H1 (cell line): ENCODE results near the gene USP7. TPM values are rescaled to one million over a fixed set of nuclear protein-coding genes. Genes with fewer than 3 reads are reported as not detected.

Source experiments
- CTCF ChIA-PET: fragments of 300-600 bp; sonication (Branson Sonifier 250); formaldehyde crosslinking; loops from one replicate; lab custom pipeline; 2021; ENCODE audit not compliant: partially characterized antibody; lab: Charles Lee
- POLR2A ChIA-PET: fragments of 300-600 bp; sonication (Branson Sonifier 250); formaldehyde crosslinking; loops from one replicate; lab custom pipeline; 2021; ENCODE audit warnings: inconsistent platforms; ENCODE audit not compliant: partially characterized antibody; lab: Charles Lee
- DNase-seq, 2 experiments: peaks; one replicate each; pipeline versions ENCODE4 v3.0.0 to v3.0.0-alpha.2; 2010 to 2022; ENCODE audit warnings: low spot score in 2 of 2, low read depth in 1 of 2, mixed read lengths in 1 of 2
- FAIRE-seq: peaks from 2 replicates; lab custom pipeline; 2011; peaks lifted over from hg19 to GRCh38; lab: Jason Lieb, UNC
- H2AFZ ChIP-seq: 2 replicates; pipeline ENCODE4 v1.8.1; 2012; ENCODE audit warnings: low read length, inconsistent platforms
- H2AK5ac ChIP-seq: 2 replicates; pipeline ENCODE4 v1.6.1; 2013; ENCODE audit warnings: low read depth, low read length
- H2BK120ac ChIP-seq: replicated peaks from 2 replicates; pipeline ENCODE3; 2013; ENCODE audit warnings: low read depth, low read length, inconsistent platforms
- H2BK12ac ChIP-seq: 2 replicates; pipeline ENCODE4 v1.6.1; 2013; ENCODE audit warnings: low read depth, low read length
- H2BK15ac ChIP-seq: 2 replicates; pipeline ENCODE4 v1.6.1; 2013; ENCODE audit warnings: low read length
- H2BK20ac ChIP-seq: 2 replicates; pipeline ENCODE4 v1.6.1; 2013; ENCODE audit warnings: low read length
- H2BK5ac ChIP-seq: 2 replicates; pipeline ENCODE4 v1.6.1; 2013; ENCODE audit warnings: low read depth, low read length
- H3K14ac ChIP-seq: 2 replicates; pipeline ENCODE4 v1.6.1; 2013; ENCODE audit warnings: inconsistent platforms; ENCODE audit not compliant: insufficient read length
- H3K18ac ChIP-seq: 2 replicates; pipeline ENCODE4 v1.6.1; 2013; ENCODE audit warnings: low read length; ENCODE audit errors: extremely low read depth
- H3K23ac ChIP-seq: 2 replicates; pipeline ENCODE4 v1.6.1; 2013; ENCODE audit warnings: inconsistent platforms; ENCODE audit not compliant: insufficient read length
- H3K23me2 ChIP-seq: 2 replicates; pipeline ENCODE4 v1.6.1; 2013; ENCODE audit warnings: low read depth, low read length
- H3K27ac ChIP-seq: 2 replicates; pipeline ENCODE4 v1.6.1; 2011; ENCODE audit warnings: low read depth, low read length, inconsistent platforms
- H3K27me3 ChIP-seq, 4 experiments: replicated peaks in 1 of 4; 1 replicate in 1 of 4; 2 replicates in 3 of 4; pipeline versions ENCODE4 v1.6.1 to v1.8.1; 2011 to 2013; ENCODE audit warnings: low read length in 3 of 4, mild to moderate bottlenecking in 3 of 4, inconsistent platforms in 2 of 4, mixed read lengths in 2 of 4, moderate library complexity in 1 of 4; ENCODE audit not compliant: control insufficient read depth in 3 of 4, insufficient read depth in 3 of 4; ENCODE audit errors: extremely low read depth in 1 of 4
- H3K36me3 ChIP-seq, 4 experiments: 2 replicates each; pipeline versions ENCODE4 v1.6.1 to v1.8.1; 2011 to 2013; ENCODE audit warnings: mild to moderate bottlenecking in 4 of 4, low read length in 3 of 4, moderate library complexity in 2 of 4, control low read depth in 1 of 4, inconsistent platforms in 1 of 4; ENCODE audit not compliant: insufficient read depth in 4 of 4, control insufficient read depth in 2 of 4
- H3K4ac ChIP-seq: replicated peaks from 2 replicates; pipeline ENCODE3; 2013; ENCODE audit warnings: low read length, low read depth, mixed read lengths, inconsistent platforms; ENCODE audit not compliant: insufficient read length
- H3K4me1 ChIP-seq, 4 experiments: replicated peaks in 1 of 4; 1 replicate in 1 of 4; 2 replicates in 3 of 4; pipeline versions ENCODE4 v1.6.1 to v1.8.1; 2011 to 2013; ENCODE audit warnings: low read length in 3 of 4, inconsistent platforms in 2 of 4, mixed read lengths in 1 of 4; ENCODE audit not compliant: insufficient read depth in 4 of 4, control insufficient read depth in 3 of 4
- H3K4me2 ChIP-seq, 2 experiments: 2 replicates each; pipeline versions ENCODE4 v1.6.1 to v1.8.1; 2011 to 2013; ENCODE audit warnings: low read depth in 2 of 2, low read length in 2 of 2, control low read depth in 1 of 2, inconsistent platforms in 1 of 2, mild to moderate bottlenecking in 1 of 2; ENCODE audit not compliant: insufficient read depth in 1 of 2
- H3K4me3 ChIP-seq, 4 experiments: fragments of 200-600, 300-600 bp in 1 of 4; sonication (generic), shearing (Covaris generic), sonication (Bioruptor Twin) in 1 of 4; 2 replicates each; pipeline versions ENCODE4 v1.5.1 to v1.8.1; 2011 to 2016; ENCODE audit warnings: low read length in 4 of 4, low read depth in 3 of 4, control low read depth in 2 of 4, inconsistent platforms in 2 of 4, mild to moderate bottlenecking in 2 of 4, mixed read lengths in 1 of 4, moderate library complexity in 1 of 4; ENCODE audit not compliant: insufficient read depth in 2 of 4; ENCODE audit errors: extremely low read depth in 1 of 4
- H3K56ac ChIP-seq: replicated peaks from 2 replicates; pipeline ENCODE3; 2013; ENCODE audit warnings: low read depth, mild to moderate bottlenecking, mixed read lengths, low read length, inconsistent platforms; ENCODE audit not compliant: insufficient read length
- H3K79me1 ChIP-seq: 2 replicates; pipeline ENCODE4 v1.6.1; 2013; ENCODE audit warnings: low read depth, low read length, control low read depth
- H3K79me2 ChIP-seq, 2 experiments: 2 replicates each; pipeline versions ENCODE4 v1.6.1 to v1.8.1; 2012 to 2013; ENCODE audit warnings: low read length in 2 of 2, mild to moderate bottlenecking in 2 of 2, inconsistent platforms in 1 of 2; ENCODE audit not compliant: insufficient read depth in 2 of 2, control insufficient read depth in 1 of 2
- H3K9ac ChIP-seq, 4 experiments: replicated peaks in 1 of 4; 1 replicate in 1 of 4; 2 replicates in 3 of 4; pipeline versions ENCODE4 v1.6.1 to v1.8.1; 2011 to 2013; ENCODE audit warnings: low read depth in 3 of 4, low read length in 3 of 4, control low read depth in 2 of 4, mild to moderate bottlenecking in 2 of 4, moderate library complexity in 2 of 4, inconsistent platforms in 1 of 4; ENCODE audit errors: extremely low read depth in 1 of 4
- H3K9me3 ChIP-seq, 2 experiments: 2 replicates each; pipeline versions ENCODE4 v1.6.1 to v1.8.1; 2012 to 2013; ENCODE audit warnings: mild to moderate bottlenecking in 2 of 2, moderate library complexity in 2 of 2, control low read depth in 1 of 2, inconsistent platforms in 1 of 2, low read depth in 1 of 2, low read length in 1 of 2, mixed read lengths in 1 of 2; ENCODE audit not compliant: insufficient read depth in 2 of 2
- H4K20me1 ChIP-seq, 2 experiments: replicated peaks in 1 of 2; 2 replicates each; pipeline versions ENCODE3 to v1.8.1; 2011 to 2013; ENCODE audit warnings: inconsistent platforms in 2 of 2, low read length in 2 of 2, mild to moderate bottlenecking in 1 of 2; ENCODE audit not compliant: insufficient read depth in 2 of 2, control insufficient read depth in 1 of 2
- H4K5ac ChIP-seq: 2 replicates; pipeline ENCODE4 v1.6.1; 2013; ENCODE audit warnings: low read length, low read depth, mixed read lengths, inconsistent platforms; ENCODE audit not compliant: insufficient read length
- H4K8ac ChIP-seq: 2 replicates; pipeline ENCODE4 v1.8.0; 2013; ENCODE audit warnings: mild to moderate bottlenecking, moderate library complexity, low read length, inconsistent platforms; ENCODE audit not compliant: insufficient read depth; ENCODE audit errors: extremely low read depth
- H4K91ac ChIP-seq: replicated peaks from 2 replicates; pipeline ENCODE3; 2013; ENCODE audit warnings: low read length, mixed read lengths, inconsistent platforms; ENCODE audit not compliant: insufficient read length
- CHD2 ChIP-seq: IDR thresholded peaks from 2 replicates; pipeline ENCODE4 v1.6.1; 2012; ENCODE audit warnings: low read length, improper control_type of control experiment
- CTCF ChIP-seq, 3 experiments: IDR thresholded peaks; 1 replicate in 2 of 3; 2 replicates in 1 of 3; pipeline versions ENCODE4 v1.5.1 to v1.6.1; 2011; ENCODE audit warnings: low read length in 3 of 3, mild to moderate bottlenecking in 3 of 3, inconsistent platforms in 2 of 3, low read depth in 1 of 3, moderate library complexity in 1 of 3; ENCODE audit not compliant: insufficient read depth in 1 of 3; ENCODE audit errors: control extremely low read depth in 1 of 3
- JUN ChIP-seq: IDR thresholded peaks from 2 replicates; pipeline ENCODE4 v1.6.1; 2011; ENCODE audit warnings: low read depth, mild to moderate bottlenecking, improper control_type of control experiment, low read length
- MAX ChIP-seq: IDR thresholded peaks from 2 replicates; pipeline ENCODE4 v1.6.1; 2012; ENCODE audit warnings: inconsistent platforms
- RBBP5 ChIP-seq: IDR thresholded peaks from 2 replicates; pipeline ENCODE4 v1.7.1; 2012; ENCODE audit warnings: low read depth, mild to moderate bottlenecking, inconsistent platforms, low read length, moderate library complexity, borderline replicate concordance
- RNF2 ChIP-seq: fragments of 200-900, 300-1000 bp; sonication (generic); IDR thresholded peaks from 2 replicates; pipeline ENCODE4 v1.7.1; 2016; ENCODE audit warnings: borderline replicate concordance, low read depth, mild to moderate bottlenecking, antibody characterized with exemption, low read length; ENCODE audit not compliant: poor library complexity, severe bottlenecking; ENCODE audit errors: missing control alignments
- SIN3A ChIP-seq, 2 experiments: IDR thresholded peaks in 1 of 2; conservative IDR thresholded peaks in 1 of 2; 2 replicates each; pipeline ENCODE4 v1.6.1; 2011 to 2012; ENCODE audit warnings: low read length in 2 of 2, improper control_type of control experiment in 1 of 2, low read depth in 1 of 2, mild to moderate bottlenecking in 1 of 2
- SP4 ChIP-seq: IDR thresholded peaks from 2 replicates; pipeline ENCODE4 v1.6.1; 2012; ENCODE audit warnings: low read length, inconsistent platforms
- USF2 ChIP-seq: IDR thresholded peaks from 2 replicates; pipeline ENCODE4 v1.6.1; 2011; ENCODE audit warnings: low read length, improper control_type of control experiment
- WGBS, 2 experiments: shearing (Covaris generic) in 1 of 2; methylation state at CpG; one replicate each; pipeline versions ENCODE4 v1.1.6 to v1.1.7; 2013 to 2015; ENCODE audit warnings: low lambda C conversion rate in 2 of 2, mixed read lengths in 2 of 2, inconsistent platforms in 1 of 2, low coverage in 1 of 2, missing lambda C conversion rate in 1 of 2; ENCODE audit not compliant: insufficient replicate concordance in 2 of 2, insufficient coverage in 1 of 2, insufficient read length in 1 of 2; ENCODE audit errors: extremely low coverage in 1 of 2, missing lambda C conversion rate in 1 of 2; 5-methylcytosine and 5-hydroxymethylcytosine counted together
- polyA plus RNA-seq, 7 experiments: library from polyadenylated mRNA; depleted of rRNA in 3 of 7; stranded (reverse) in 5 of 7; unstranded in 2 of 7; fragments of >200 nt in 5 of 7; fragments of 200-250 nt in 2 of 7; gene quantifications; 1 replicate in 5 of 7; 2 replicates in 1 of 7; 4 replicates in 1 of 7; pipeline versions ENCODE4 v1.2.1 to v1.2.3, GENCODE V29; 2011 to 2013; ENCODE audit warnings: missing spikeins in 2 of 7, mixed read lengths in 2 of 7
- total RNA-seq: library from RNA; stranded (reverse); fragmentation: NEBNext Ultra II Directional; extraction: Animal tissue kit (Norgen Biotek cat#: 25700); gene quantifications from 2 replicates; pipeline ENCODE4 v1.2.1, GENCODE V29; 2021

The USP7 gene
- total and polyA plus RNA-seq, 2 of the 8 experiments (the other 6 are each of a cell fraction or from before 2014, with no cell fraction given): 21.3 to 211 TPM

GRCh38 chr16:8904018-8904430 is 59.7 kb downstream of the USP7 start:
- H3K4me3 ChIP-seq: no peak overlapping the region
- no peak overlapping the region for H3K18ac ChIP-seq
- H3K27ac ChIP-seq: no peak overlapping the region
- no peak overlapping the region for H3K4ac ChIP-seq
- no peaks in the 10 kb centered on the region for H3K79me2 ChIP-seq
- no peak overlapping the region for H2AK5ac ChIP-seq
- DNase-seq (no peak), FAIRE-seq (no peak)
- H4K5ac ChIP-seq: no peak overlapping the region
- H2BK15ac ChIP-seq: no peak overlapping the region
- no peak overlapping the region for H2BK12ac ChIP-seq
- H2BK120ac ChIP-seq: no peak overlapping the region
- no peaks in the 10 kb centered on the region for H3K9me3 ChIP-seq
- no peak overlapping the region for H2BK20ac ChIP-seq
- no peak overlapping the region for H2BK5ac ChIP-seq
- H2AFZ ChIP-seq: no peak overlapping the region
- ChIA-PET POLR2A (no interaction called here), CTCF (interaction anchor here (0.7 to 3.2 kb wide), 9 partner anchors 18 to 231 kb away, joined by 3 to 11 read pairs (median 4); no protein-coding TSS in a partner anchor)
- 89% methylated on average over 8 of the region's 8 CpGs; no CpG with 5 or more reads in 1 of the 2 experiments for WGBS, 2 experiments
- peaks cover 8 to 9% of the 10 kb centered on the region in 2 experiments for H4K20me1 ChIP-seq
- H3K56ac ChIP-seq: no peak overlapping the region
- no peaks in the 10 kb centered on the region for H3K23me2 ChIP-seq
- no peaks in the 10 kb centered on the region; a peak in 2 of 7 replicates for H3K4me1 ChIP-seq
- H3K4me2 ChIP-seq: no peak overlapping the region
- no peak overlapping the region for H3K23ac ChIP-seq
- no peaks in the 10 kb centered on the region; the same call in 1 of the 2 replicates for H3K79me1 ChIP-seq
- no peak overlapping the region for H4K91ac ChIP-seq
- H4K8ac ChIP-seq: no peak overlapping the region
- no peak overlapping the region for H3K14ac ChIP-seq
- peaks cover 33 to 92% (median 73%) of the 10 kb centered on the region in 4 experiments for H3K36me3 ChIP-seq
- no peak overlapping the region for H3K9ac ChIP-seq
- H3K27me3 ChIP-seq: no peaks in the 10 kb centered on the region
- TF ChIP-seq SP4 (no peak), RNF2 (no peak), CTCF (IDR thresholded peaks at IDR 0.05; ENCODE audit: control extremely low read depth in 1 of 3, insufficient read depth in 1 of 3, low read depth in 1 of 3, low read length in 3 of 3) (no peak), SIN3A (conservative IDR thresholded peaks at IDR 0.05 in 1 of 2, IDR thresholded peaks at IDR 0.05 in 1 of 2; ENCODE audit: low read depth in 1 of 2, low read length in 2 of 2) (no peak), CHD2 (no peak), USF2 (no peak), MAX (no peak), RBBP5 (no peak), JUN (no peak)
